SU-DHL-6 (cell line): ENCODE results near the gene LAMB2.

Experiments
- CTCF ChIP-seq: fragments of 200-600 bp; sonication (generic); IDR thresholded peaks from one replicate; pipeline ENCODE4 v1.5.1; 2017; ENCODE audit warnings: antibody characterized with exemption, mild to moderate bottlenecking, low read length, moderate library complexity; ENCODE audit not compliant: insufficient read depth, poor library complexity, severe bottlenecking
- EZH2phosphoT487 ChIP-seq: fragments of 200-600 bp; sonication (generic), shearing (Covaris generic); conservative IDR thresholded peaks from 2 replicates; pipeline ENCODE4 v1.6.1; 2018; ENCODE audit warnings: mild to moderate bottlenecking, antibody characterized with exemption, low read length, moderate library complexity, mixed read lengths

GRCh38 chr3:49131576-49131975 is 1.3 kb downstream of the LAMB2 start:
- TF ChIP-seq EZH2phosphoT487, result no peak
- TF ChIP-seq CTCF, result no peak
